Tibial artery (tissue), 4 donors: ENCODE results near the gene BFSP2.
"Not testable (repeated sequence)": the region's sequence is repeated elsewhere in the genome, so short reads cannot be mapped to it uniquely, and the experiment has no call there.

ENCODE experiments used
- DNase-seq, 2 donors: peaks; one replicate each; pipeline ENCODE4 v3.0.0-alpha.2; 2019
- H3K27ac ChIP-seq, 2 donors: fragments of 200-600 bp; sonication (generic) in 1 of 2; 1 replicate in 1 of 2; 2 replicates in 1 of 2; pipeline ENCODE4 v1.5.1; 2018 to 2019; ENCODE audit warnings: mild to moderate bottlenecking in 1 of 2
- H3K27me3 ChIP-seq, 2 donors: fragments of 200-600 bp; sonication (generic) in 1 of 2; one replicate each; pipeline versions ENCODE4 v1.5.1 to v1.6.0; 2016 to 2019
- H3K36me3 ChIP-seq, 3 donors: fragments of 200-600 bp; sonication (generic) in 2 of 3; one replicate each; pipeline ENCODE4 v1.5.1; 2016 to 2019; ENCODE audit warnings: mild to moderate bottlenecking in 2 of 3
- H3K4me1 ChIP-seq, 4 donors: fragments of 200-600 bp; sonication (generic) in 2 of 4; 1 replicate in 3 of 4; 2 replicates in 1 of 4; pipeline ENCODE4 v1.5.1; 2016 to 2019
- H3K4me3 ChIP-seq, 2 donors: fragments of 200-600 bp; sonication (generic) in 1 of 2; 1 replicate in 1 of 2; 2 replicates in 1 of 2; pipeline ENCODE4 v1.5.1; 2018 to 2019; ENCODE audit warnings: mild to moderate bottlenecking in 2 of 2
- H3K9me3 ChIP-seq, 3 donors: fragments of 200-600 bp; sonication (generic) in 1 of 3; one replicate each; pipeline ENCODE4 v1.5.1; 2016 to 2019
- intact Hi-C: fragments of 100-400 bp; cut with DNase I; formaldehyde crosslinking; loops from one replicate; pipeline ENCODE4 v1.15.0; 2023; ENCODE audit warnings: low total_unique reads
- TF ChIP-seq, protein P1 (sequence below), 2 experiments: fragments of 200-600 bp in 1 of 2; fragments of 450-650 bp in 1 of 2; IDR thresholded peaks; one replicate each; pipeline ENCODE4 v1.5.1; 2017 to 2019; ENCODE audit warnings: antibody characterized with exemption in 2 of 2, mild to moderate bottlenecking in 1 of 2, moderate library complexity in 1 of 2

The BFSP2 gene

DNA sequence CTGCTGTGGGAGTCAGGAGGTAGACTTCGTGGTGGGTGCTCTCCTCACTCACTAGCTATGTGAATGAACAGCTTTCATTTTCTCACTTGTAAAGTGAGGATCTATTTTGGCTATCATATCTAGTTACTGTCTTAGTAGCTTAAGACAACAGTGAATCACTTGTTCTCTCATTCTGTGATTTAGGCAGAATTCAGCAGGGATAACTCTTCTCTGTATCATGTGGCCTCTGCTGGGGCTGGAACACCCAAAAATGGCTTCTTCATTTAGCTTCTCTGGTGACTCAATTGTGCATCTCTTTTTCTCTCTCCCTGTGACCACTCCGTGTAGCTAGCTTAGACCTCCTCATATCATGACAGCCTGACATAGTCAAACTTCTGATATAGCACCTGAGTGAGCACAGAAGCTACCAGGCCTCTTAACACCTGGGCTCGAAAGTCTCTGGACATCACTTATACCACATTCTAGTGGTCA, 68.4 kb downstream of the BFSP2 start:
- Histone ChIP-seq H3K4me3 (no peak overlapping the region), H3K27ac (no peak overlapping the region), H3K36me3 (no peaks in the 10 kb centered on the region), H3K9me3 (no peaks in the 10 kb centered on the region), H3K4me1 (peaks cover 0 to 26% (median 13%) of the 10 kb centered on the region in 4 donors), H3K27me3 (no peaks in the 10 kb centered on the region)
- no peak for DNase-seq
- TF ChIP-seq, protein P1, sequence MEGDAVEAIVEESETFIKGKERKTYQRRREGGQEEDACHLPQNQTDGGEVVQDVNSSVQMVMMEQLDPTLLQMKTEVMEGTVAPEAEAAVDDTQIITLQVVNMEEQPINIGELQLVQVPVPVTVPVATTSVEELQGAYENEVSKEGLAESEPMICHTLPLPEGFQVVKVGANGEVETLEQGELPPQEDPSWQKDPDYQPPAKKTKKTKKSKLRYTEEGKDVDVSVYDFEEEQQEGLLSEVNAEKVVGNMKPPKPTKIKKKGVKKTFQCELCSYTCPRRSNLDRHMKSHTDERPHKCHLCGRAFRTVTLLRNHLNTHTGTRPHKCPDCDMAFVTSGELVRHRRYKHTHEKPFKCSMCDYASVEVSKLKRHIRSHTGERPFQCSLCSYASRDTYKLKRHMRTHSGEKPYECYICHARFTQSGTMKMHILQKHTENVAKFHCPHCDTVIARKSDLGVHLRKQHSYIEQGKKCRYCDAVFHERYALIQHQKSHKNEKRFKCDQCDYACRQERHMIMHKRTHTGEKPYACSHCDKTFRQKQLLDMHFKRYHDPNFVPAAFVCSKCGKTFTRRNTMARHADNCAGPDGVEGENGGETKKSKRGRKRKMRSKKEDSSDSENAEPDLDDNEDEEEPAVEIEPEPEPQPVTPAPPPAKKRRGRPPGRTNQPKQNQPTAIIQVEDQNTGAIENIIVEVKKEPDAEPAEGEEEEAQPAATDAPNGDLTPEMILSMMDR (IDR thresholded peaks at IDR 0.05) = no peak
- intact Hi-C loops = no loop called here

DNA sequence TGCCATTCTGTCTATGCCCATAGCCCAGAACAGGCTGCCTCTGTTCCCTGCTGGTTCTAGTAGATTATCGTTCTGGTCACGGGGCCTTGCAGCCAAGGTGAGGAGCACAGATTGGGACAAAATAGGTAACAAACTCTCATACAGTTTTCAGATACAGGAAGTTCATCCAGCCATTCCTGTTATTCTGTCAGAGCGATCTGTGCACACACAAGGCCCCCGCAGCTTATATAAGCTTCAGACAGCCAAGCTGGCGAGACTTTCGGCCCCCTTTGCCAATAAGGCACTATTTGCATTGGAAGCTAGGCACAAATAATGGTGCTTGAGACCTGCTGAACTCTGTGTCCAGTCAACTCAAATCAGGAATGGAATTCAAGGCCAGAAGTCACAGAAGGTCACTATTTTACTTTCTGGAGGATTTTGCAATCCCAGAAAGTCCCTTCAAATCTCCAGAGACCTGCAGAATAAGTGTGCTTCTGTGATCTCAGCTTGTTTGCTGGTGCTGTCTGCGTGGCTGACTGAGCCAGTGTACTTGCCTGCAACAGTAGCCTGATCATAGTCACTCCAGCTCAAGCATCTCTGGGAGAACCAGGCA, 69.4 kb downstream of the BFSP2 start:
- H3K36me3 ChIP-seq = no peaks in the 10 kb centered on the region
- H3K27me3 ChIP-seq = no peaks in the 10 kb centered on the region
- peak; percentile 47 to 71 for DNase-seq
- no peaks in the 10 kb centered on the region for H3K9me3 ChIP-seq
- TF ChIP-seq, protein P1 (IDR thresholded peaks at IDR 0.05) = no peak
- H3K4me3 ChIP-seq = no peak overlapping the region
- no peak overlapping the region for H3K27ac ChIP-seq
- intact Hi-C loops = no loop called here
- peaks cover 0 to 32% (median 16%) of the 10 kb centered on the region in 4 donors for H3K4me1 ChIP-seq

DNA sequence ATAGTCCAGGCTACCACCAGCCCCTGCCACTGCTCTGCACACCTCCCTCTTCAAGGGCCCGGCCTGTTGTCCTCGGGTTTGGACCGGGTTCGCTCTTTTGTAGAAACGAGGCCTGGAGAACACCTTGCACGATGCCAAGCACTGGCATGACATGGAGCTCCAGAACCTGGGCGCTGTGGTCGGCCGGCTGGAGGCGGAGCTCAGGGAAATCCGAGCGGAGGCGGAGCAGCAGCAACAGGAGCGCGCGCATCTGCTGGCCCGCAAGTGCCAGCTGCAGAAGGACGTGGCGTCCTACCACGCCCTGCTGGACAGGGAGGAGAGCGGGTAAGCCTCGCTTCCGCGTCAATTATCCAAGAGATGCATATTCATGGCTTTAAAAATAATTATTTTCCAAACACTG, 72.4 kb downstream of the BFSP2 start:
- Histone ChIP-seq H3K4me1 (peaks cover 0 to 34% (median 20%) of the 10 kb centered on the region in 4 donors), H3K4me3 (no peak overlapping the region), H3K27me3 (no peaks in the 10 kb centered on the region), H3K27ac (no peak overlapping the region), H3K36me3 (no peaks in the 10 kb centered on the region), H3K9me3 (no peaks in the 10 kb centered on the region)
- TF ChIP-seq, protein P1 (IDR thresholded peaks at IDR 0.05) = no peak
- DNase-seq = no peak
- intact Hi-C loops = no loop called here

DNA sequence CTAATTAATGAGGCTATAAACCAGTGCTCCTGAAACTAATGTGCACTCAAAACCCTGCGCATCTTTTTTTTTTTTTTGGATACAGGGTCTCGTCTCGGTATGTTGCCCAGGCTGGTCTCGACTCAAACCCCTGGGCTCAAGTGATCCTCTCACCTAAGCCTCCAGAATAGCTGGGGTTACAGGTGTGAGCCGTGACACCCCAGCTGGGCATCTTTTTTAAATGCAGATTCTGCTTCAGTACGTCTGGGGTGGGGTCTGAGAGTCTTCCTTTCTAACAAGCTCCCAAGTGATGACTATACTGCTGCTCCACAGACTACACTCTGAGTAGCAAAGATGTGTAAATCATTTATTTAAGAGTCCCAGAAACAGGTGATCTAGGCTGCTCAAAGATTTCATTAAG, 73.0 kb downstream of the BFSP2 start:
- intact Hi-C loops = no loop called here
- DNase-seq = no peak
- H3K4me1 ChIP-seq = peaks cover 0 to 34% (median 20%) of the 10 kb centered on the region in 4 donors
- H3K27ac ChIP-seq = no peak overlapping the region
- no peaks in the 10 kb centered on the region for H3K36me3 ChIP-seq
- H3K4me3 ChIP-seq = no peak overlapping the region
- no peaks in the 10 kb centered on the region for H3K9me3 ChIP-seq
- H3K27me3 ChIP-seq = no peaks in the 10 kb centered on the region
- TF ChIP-seq, protein P1 (IDR thresholded peaks at IDR 0.05) = no peak

DNA sequence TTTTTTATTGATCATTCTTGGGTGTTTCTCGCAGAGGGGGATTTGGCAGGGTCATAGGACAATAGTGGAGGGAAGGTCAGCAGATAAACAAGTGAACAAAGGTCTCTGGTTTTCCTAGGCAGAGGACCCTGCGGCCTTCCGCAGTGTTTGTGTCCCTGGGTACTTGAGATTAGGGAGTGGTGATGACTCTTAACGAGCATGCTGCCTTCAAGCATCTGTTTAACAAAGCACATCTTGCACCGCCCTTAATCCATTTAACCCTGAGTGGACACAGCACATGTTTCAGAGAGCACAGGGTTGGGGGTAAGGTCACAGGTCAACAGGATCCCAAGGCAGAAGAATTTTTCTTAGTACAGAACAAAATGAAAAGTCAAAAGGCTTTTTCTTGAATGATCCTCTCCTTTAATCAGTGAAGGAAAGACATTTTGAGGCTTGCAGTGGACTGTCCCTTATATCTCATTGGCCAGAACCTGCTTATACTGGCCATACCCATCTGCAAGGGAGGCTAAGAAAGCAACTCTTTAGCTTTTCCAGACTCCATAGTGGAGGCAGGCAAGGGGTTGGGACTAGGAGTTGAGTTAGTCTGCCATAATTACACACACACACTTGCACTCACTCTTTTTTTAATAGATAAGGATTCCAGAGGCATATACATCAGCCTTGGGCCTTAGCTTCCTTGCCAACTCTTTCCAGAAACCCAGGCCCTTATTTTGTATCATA, 73.8 kb downstream of the BFSP2 start:
- H3K9me3 ChIP-seq, H3K4me3 ChIP-seq, H3K27me3 ChIP-seq, intact Hi-C loops, DNase-seq, H3K36me3 ChIP-seq: not testable (repeated sequence)
- Histone ChIP-seq H3K27ac (peak overlapping the region in 1 of 2 donors; percentile 45), H3K4me1 (peaks cover 0 to 26% (median 18%) of the 10 kb centered on the region in 4 donors)

DNA sequence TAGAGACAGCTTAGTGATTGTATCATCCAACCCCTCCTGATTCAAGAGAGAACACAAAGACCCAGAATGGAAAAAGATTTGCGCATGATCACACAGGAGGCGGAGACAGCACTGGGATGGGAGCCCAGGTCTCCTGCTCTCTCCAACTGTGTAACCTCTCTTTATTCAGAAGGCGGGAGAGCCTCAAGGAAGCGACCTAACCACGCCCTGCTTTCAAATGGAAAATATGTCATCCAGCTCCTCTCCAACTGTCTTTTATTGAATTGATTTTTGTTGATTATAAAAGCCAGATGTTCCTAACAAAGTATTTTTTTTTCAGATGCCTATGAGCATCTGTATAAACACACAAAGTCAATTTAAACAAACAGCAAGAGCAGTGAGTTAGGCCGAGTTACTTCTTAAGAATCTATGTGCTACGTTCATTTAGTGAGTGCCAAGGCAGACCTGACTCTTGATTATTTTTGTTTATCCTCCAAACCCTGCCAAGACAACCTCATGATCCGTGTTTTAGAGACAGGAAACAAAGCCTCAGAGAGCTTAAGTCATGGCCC, 74.5 kb downstream of the BFSP2 start:
- peaks cover 0 to 19% (median 12%) of the 10 kb centered on the region in 4 donors for H3K4me1 ChIP-seq
- intact Hi-C loops = no loop called here
- TF ChIP-seq, protein P1 (IDR thresholded peaks at IDR 0.05) = no peak
- H3K9me3 ChIP-seq = no peaks in the 10 kb centered on the region
- no peaks in the 10 kb centered on the region for H3K36me3 ChIP-seq
- DNase-seq = peak; percentile 67 to 74
- no peaks in the 10 kb centered on the region for H3K27me3 ChIP-seq
- peak overlapping the region in 1 of 2 donors; percentile 45 for H3K27ac ChIP-seq
- H3K4me3 ChIP-seq = no peak overlapping the region
